Uterus (tissue), 2 donors: ENCODE data around the gene TSPAN12.

ENCODE experiments used
- POLR2A ChIP-seq, 2 donors: fragments of 450-650 bp; IDR thresholded peaks; one replicate each; pipeline ENCODE4 v1.6.1; 2016; ENCODE audit warnings: antibody characterized with exemption in 2 of 2, mild to moderate bottlenecking in 1 of 2, moderate library complexity in 1 of 2
- TF ChIP-seq, protein P1 (sequence below), 4 experiments: fragments of 200-600 bp in 2 of 4; fragments of 450-650 bp in 2 of 4; sonication (generic) in 2 of 4; IDR thresholded peaks; one replicate each; pipeline ENCODE4 v1.5.1; 2016 to 2019; ENCODE audit warnings: antibody characterized with exemption in 4 of 4, mild to moderate bottlenecking in 2 of 4, moderate library complexity in 1 of 4

DNA sequence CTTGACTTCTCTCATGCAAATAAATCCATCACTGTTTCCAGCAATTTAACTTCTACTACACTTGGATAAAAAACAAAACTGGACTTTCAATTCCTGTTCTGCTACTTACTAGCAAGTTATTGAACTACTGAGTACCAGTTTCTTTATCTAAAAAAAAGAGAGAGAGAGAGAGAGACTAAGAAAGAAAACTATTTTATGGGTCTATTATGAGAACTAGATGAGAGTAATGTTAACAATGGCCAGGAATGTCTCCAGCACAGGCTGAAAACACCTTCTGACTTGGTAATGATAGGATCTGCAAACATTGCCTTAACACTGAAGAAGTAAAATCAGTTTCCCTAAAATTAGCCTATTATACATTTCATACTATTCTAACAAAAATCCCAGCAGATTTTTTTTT lies 5.2 kb downstream of the TSPAN12 start:
- no peak for TF ChIP-seq POLR2A (IDR thresholded peaks at IDR 0.05)
- TF ChIP-seq, protein P1, sequence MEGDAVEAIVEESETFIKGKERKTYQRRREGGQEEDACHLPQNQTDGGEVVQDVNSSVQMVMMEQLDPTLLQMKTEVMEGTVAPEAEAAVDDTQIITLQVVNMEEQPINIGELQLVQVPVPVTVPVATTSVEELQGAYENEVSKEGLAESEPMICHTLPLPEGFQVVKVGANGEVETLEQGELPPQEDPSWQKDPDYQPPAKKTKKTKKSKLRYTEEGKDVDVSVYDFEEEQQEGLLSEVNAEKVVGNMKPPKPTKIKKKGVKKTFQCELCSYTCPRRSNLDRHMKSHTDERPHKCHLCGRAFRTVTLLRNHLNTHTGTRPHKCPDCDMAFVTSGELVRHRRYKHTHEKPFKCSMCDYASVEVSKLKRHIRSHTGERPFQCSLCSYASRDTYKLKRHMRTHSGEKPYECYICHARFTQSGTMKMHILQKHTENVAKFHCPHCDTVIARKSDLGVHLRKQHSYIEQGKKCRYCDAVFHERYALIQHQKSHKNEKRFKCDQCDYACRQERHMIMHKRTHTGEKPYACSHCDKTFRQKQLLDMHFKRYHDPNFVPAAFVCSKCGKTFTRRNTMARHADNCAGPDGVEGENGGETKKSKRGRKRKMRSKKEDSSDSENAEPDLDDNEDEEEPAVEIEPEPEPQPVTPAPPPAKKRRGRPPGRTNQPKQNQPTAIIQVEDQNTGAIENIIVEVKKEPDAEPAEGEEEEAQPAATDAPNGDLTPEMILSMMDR (IDR thresholded peaks at IDR 0.05): no peak
